Ishikawa (cell line): ENCODE results near the gene MICALL2.

Experiments used
- CEBPB ChIP-seq: IDR thresholded peaks from 2 replicates; pipeline ENCODE4 v1.6.1; 2012
- NFIC ChIP-seq: IDR thresholded peaks from 2 replicates; pipeline ENCODE4 v1.6.1; 2012
- RAD21 ChIP-seq: IDR thresholded peaks from 2 replicates; pipeline ENCODE4 v1.6.1; 2012; ENCODE audit warnings: low read depth
- TAF1 ChIP-seq: IDR thresholded peaks from 2 replicates; pipeline ENCODE4 v1.6.1; 2012; ENCODE audit warnings: low read depth, mild to moderate bottlenecking
- TCF12 ChIP-seq: IDR thresholded peaks from 2 replicates; pipeline ENCODE4 v1.6.1; 2012; ENCODE audit warnings: low read depth
- YY1 ChIP-seq: IDR thresholded peaks from 2 replicates; pipeline ENCODE4 v1.6.1; 2012; ENCODE audit warnings: low read depth
- ZBTB7A ChIP-seq: IDR thresholded peaks from 2 replicates; pipeline ENCODE4 v1.6.1; 2012; ENCODE audit warnings: low read depth
- TF ChIP-seq, protein P1 (sequence below): IDR thresholded peaks from 2 replicates; pipeline ENCODE4 v1.6.1; 2012; ENCODE audit warnings: low read depth, mild to moderate bottlenecking
- TF ChIP-seq, protein P2 (sequence below): IDR thresholded peaks from 2 replicates; pipeline ENCODE4 v1.6.1; 2012
- TF ChIP-seq, protein P3 (sequence below): IDR thresholded peaks from 2 replicates; pipeline ENCODE4 v1.6.1; 2012

DNA sequence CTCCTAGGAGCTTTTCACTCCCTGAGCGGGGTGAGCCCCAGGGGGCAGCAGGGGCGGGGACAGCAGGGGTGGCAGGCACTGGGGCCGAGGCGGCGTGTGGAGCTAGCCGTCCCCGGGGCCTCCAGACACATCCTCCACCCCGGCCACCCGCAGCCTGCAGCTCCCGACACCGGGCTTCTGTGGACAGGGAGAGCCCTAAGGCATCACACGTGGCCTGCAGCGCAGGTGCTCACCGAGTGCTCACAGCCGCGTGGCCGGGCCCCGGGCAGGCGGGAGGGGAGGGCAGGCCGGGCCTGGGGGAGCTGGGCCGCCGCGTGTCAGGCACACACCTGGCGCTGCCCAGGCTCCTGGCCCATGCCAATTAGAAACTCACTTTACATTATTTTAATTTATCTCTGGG is 51.4 kb downstream of the MICALL2 start:
- TF ChIP-seq CEBPB (no peak), ZBTB7A (no peak), RAD21 (no peak), NFIC (no peak), YY1 (no peak), TCF12 (no peak), TAF1 (no peak)
- TF ChIP-seq, protein P1, sequence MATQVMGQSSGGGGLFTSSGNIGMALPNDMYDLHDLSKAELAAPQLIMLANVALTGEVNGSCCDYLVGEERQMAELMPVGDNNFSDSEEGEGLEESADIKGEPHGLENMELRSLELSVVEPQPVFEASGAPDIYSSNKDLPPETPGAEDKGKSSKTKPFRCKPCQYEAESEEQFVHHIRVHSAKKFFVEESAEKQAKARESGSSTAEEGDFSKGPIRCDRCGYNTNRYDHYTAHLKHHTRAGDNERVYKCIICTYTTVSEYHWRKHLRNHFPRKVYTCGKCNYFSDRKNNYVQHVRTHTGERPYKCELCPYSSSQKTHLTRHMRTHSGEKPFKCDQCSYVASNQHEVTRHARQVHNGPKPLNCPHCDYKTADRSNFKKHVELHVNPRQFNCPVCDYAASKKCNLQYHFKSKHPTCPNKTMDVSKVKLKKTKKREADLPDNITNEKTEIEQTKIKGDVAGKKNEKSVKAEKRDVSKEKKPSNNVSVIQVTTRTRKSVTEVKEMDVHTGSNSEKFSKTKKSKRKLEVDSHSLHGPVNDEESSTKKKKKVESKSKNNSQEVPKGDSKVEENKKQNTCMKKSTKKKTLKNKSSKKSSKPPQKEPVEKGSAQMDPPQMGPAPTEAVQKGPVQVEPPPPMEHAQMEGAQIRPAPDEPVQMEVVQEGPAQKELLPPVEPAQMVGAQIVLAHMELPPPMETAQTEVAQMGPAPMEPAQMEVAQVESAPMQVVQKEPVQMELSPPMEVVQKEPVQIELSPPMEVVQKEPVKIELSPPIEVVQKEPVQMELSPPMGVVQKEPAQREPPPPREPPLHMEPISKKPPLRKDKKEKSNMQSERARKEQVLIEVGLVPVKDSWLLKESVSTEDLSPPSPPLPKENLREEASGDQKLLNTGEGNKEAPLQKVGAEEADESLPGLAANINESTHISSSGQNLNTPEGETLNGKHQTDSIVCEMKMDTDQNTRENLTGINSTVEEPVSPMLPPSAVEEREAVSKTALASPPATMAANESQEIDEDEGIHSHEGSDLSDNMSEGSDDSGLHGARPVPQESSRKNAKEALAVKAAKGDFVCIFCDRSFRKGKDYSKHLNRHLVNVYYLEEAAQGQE, result no peak
- TF ChIP-seq, protein P2, sequence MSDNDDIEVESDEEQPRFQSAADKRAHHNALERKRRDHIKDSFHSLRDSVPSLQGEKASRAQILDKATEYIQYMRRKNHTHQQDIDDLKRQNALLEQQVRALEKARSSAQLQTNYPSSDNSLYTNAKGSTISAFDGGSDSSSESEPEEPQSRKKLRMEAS, result no peak
- TF ChIP-seq, protein P3, sequence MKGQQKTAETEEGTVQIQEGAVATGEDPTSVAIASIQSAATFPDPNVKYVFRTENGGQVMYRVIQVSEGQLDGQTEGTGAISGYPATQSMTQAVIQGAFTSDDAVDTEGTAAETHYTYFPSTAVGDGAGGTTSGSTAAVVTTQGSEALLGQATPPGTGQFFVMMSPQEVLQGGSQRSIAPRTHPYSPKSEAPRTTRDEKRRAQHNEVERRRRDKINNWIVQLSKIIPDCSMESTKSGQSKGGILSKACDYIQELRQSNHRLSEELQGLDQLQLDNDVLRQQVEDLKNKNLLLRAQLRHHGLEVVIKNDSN, result no peak
